Myocyte (in vitro differentiated cells): Measurements from ENCODE around the gene ZNF792. TPM values are rescaled to one million over a fixed set of nuclear protein-coding genes. Genes with fewer than 3 reads are reported as not detected.
"Not testable (repeated sequence)": the region's sequence is repeated elsewhere in the genome, so short reads cannot be mapped to it uniquely, and the experiment has no call there.

Source experiments
- DNase-seq: peaks from one replicate; pipeline ENCODE4 v3.0.0-alpha.2; 2012; ENCODE audit warnings: low read depth
- total RNA-seq: library from RNA; depleted of rRNA; stranded (reverse); fragments of >200 nt; gene quantifications from 2 replicates; pipeline ENCODE4 v1.2.3, GENCODE V29; 2014

Gene ZNF792
- total RNA-seq, 1 donor from 2014 or later = 0.96 TPM

- DNase-seq = no peak
Observed at GRCh38 chr19:34998777-34999497, 34.9 kb upstream of the ZNF792 start.

- DNase-seq = not testable (repeated sequence)
Observed at GRCh38 chr19:34998224-34998623, 34.2 kb upstream of the ZNF792 start.

GRCh38 chr19:34997071-34997617, 33.1 kb upstream of the ZNF792 start:
- DNase-seq = no peak

- DNase-seq = no peak
Observed at GRCh38 chr19:34995551-34995950, 31.5 kb upstream of the ZNF792 start.

- DNase-seq = no peak
Observed at GRCh38 chr19:34994643-34995541, 30.9 kb upstream of the ZNF792 start.

- no peak for DNase-seq
Observed at GRCh38 chr19:34994286-34994642, 30.2 kb upstream of the ZNF792 start.

GRCh38 chr19:34992582-34992981, 28.6 kb upstream of the ZNF792 start:
- DNase-seq = not testable (repeated sequence)

- no peak for DNase-seq
Observed at GRCh38 chr19:34991542-34992333, 27.7 kb upstream of the ZNF792 start.

- no peak for DNase-seq
Observed at GRCh38 chr19:34990578-34991192, 26.7 kb upstream of the ZNF792 start.

GRCh38 chr19:34989298-34989697, 25.3 kb upstream of the ZNF792 start:
- DNase-seq = no peak

- DNase-seq = no peak
Observed at GRCh38 chr19:34988119-34988518, 24.1 kb upstream of the ZNF792 start.

GRCh38 chr19:34985249-34986022, 21.4 kb upstream of the ZNF792 start:
- DNase-seq = no peak

- DNase-seq = no peak
Observed at GRCh38 chr19:34984287-34984686, 20.3 kb upstream of the ZNF792 start.

- no peak for DNase-seq
Observed at GRCh38 chr19:34983786-34984185, 19.8 kb upstream of the ZNF792 start.

GRCh38 chr19:34982275-34982674, 18.2 kb upstream of the ZNF792 start:
- DNase-seq = no peak

- DNase-seq = no peak
Observed at GRCh38 chr19:34979819-34980640, 16.0 kb upstream of the ZNF792 start.

GRCh38 chr19:34976611-34977010, 12.6 kb upstream of the ZNF792 start:
- no peak for DNase-seq

GRCh38 chr19:34975056-34975455, 11.0 kb upstream of the ZNF792 start:
- DNase-seq = no peak

GRCh38 chr19:34974646-34975045, 10.6 kb upstream of the ZNF792 start:
- DNase-seq = no peak
